Measurements from ENCODE around the gene FOXO4.
"Not testable (repeated sequence)": the region's sequence is repeated elsewhere in the genome, so short reads cannot be mapped to it uniquely, and the experiment has no call there.

The FOXO4 gene, protein sequence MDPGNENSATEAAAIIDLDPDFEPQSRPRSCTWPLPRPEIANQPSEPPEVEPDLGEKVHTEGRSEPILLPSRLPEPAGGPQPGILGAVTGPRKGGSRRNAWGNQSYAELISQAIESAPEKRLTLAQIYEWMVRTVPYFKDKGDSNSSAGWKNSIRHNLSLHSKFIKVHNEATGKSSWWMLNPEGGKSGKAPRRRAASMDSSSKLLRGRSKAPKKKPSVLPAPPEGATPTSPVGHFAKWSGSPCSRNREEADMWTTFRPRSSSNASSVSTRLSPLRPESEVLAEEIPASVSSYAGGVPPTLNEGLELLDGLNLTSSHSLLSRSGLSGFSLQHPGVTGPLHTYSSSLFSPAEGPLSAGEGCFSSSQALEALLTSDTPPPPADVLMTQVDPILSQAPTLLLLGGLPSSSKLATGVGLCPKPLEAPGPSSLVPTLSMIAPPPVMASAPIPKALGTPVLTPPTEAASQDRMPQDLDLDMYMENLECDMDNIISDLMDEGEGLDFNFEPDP

DNA sequence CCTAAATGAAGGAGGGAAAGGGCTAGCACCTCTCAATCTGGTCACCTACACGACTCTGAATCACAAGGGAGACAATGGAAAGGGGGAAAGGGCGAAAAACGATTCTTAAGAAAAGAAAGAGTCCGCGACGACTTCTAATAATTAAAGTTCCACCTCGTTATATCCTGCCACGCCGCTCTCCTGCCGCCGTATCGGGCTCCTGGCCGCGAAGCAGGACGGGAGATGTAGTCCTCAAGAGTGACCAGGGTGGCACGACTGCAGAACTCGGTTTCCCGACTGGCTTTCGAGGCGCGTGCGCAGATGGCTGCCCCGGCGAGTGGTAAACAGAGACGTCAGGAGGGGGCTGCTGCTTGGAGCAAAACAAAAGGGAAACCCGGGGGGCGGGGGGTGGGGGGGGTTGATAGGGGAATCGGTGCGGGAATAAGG, at the start of gene FOXO4:
Gene FOXO4 (plus strand): TSS at position 297 of the 426 bp plus-strand sequence. CDS start 678 bp downstream, outside the sequence.
- DNase-seq (ENCODE audit: low spot score): peak; percentile 76

DNA sequence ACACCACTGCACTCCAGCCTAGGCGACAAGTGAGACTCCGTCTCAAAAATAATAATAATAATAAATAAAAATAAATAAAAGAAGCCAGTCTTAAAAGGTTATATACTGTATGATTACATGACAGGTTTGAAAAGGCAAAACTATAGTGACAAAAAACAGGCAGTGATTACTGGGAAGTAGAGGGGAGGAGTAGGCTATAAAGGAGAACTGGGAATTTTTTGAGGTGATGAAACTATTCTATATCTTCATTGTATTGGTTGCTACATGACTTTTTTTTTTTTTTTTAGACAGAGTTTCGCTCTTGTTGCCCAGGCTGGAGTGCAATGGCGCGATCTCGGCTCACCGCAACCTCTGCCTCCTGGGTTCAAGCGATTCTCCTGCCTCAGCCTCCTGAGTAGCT, 47.8 kb upstream of the FOXO4 start:
- DNase-seq (ENCODE audit: low spot score): not testable (repeated sequence)

DNA sequence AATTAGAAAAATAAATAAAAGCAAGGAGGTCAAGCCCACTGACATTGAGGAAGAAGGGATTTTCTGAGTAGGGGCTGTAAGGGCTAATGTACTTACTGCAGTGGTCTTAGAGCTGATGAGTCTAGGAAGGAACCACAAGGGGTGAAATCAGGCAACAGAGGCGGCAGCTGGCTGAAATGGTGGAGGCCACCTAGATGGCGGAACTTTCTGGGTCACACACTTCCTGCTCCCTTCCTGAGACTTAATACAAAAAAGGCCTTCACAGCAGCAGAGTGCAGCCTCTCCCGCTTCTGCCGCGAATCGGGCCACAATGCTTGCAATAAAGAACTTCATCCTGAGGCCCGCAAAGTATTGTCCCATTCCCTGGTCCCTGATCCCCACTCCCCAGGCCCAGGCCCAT, 42.9 kb upstream of the FOXO4 start:
- no peak for DNase-seq (ENCODE audit: low spot score)

DNA sequence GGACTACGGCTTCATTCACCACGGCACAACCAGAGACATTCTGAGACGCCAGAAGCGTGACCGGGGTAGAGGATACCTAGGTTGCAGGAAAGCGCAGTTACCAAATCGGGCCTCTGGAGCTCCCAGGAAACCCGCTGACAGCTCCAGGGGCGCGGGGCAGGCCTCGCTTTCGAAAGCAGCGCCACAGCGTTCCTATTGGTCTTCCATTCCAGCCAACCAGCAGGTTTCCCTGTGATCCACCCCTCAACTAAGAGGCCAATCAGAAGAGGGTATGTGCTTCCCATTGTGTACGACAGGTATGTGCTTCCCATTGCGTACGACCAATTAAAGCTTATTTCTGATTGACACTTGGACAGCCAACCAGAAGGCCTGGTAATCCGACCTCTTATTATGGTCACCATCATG, 42.4 kb upstream of the FOXO4 start:
- DNase-seq (ENCODE audit: low spot score): no peak

DNA sequence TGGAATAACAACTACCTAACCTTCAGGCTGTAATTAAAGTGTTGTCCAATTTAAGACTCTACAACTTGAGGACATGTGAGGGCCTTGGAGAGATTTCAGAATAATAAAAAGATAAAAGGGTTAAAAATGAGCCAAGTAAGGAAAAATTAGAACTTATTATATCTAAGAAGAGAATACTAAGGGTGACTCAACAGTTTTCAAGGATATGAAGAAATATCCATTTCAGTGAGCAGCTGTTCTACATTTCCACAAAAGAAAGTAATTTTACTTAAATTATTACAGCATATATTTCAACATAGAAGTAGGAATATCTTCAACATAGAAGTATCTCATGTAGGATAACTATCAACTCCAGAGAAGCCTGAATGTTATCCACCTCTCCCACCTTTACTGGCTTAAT, 38.8 kb upstream of the FOXO4 start:
- no peak for DNase-seq (ENCODE audit: low spot score)

DNA sequence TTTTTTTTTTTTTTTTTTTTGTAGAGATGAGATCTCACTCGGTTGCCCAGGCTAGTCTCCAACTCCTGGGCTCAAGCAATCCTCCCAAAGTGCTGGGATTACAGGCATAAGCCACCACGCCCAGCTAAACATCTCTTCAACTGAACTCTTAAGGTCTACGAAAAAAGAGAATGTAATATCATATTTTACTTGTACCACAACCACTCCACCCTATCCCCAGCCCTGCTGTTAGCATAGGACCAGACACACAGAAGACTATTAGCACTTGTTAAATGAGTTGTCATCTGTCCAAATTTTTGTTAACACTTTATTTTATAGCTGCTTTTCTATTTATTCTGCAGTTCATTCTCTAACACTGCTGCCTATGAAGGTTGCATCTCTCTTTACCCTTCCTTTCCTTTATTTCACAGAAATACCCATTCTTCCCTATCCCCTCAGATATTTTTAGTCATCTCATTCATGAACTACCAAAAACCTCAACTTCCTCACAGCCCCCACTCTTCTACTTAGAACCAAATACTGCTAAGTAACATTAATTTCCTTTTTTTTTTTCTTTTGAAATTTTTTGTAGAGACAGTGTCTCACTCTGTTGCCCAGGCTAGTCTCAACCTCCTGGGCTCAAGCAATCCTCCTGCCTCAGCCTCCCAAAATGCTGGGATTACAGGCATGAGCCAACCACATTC, 37.7 kb upstream of the FOXO4 start:
- no peak for DNase-seq (ENCODE audit: low spot score)

DNA sequence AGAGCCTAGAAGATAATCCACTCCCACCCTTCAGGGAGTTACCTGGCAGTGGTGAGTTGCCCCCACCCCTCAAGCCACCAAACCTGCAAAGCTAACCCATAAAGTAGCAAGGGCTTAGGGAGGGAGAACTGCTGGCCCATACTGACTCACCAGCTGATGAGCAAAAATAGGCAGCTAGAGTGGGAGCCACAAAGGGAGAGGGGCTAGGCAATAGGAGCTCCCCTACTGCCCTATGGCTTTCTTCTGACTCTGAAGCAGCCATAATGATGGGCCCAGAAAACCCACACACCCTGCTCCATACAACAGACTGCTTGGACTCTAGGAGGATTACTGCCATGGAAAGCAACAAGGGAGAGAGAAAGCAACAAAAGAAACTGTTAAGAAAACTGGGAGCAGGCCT, 35.5 kb upstream of the FOXO4 start:
- DNase-seq (ENCODE audit: low spot score): no peak

DNA sequence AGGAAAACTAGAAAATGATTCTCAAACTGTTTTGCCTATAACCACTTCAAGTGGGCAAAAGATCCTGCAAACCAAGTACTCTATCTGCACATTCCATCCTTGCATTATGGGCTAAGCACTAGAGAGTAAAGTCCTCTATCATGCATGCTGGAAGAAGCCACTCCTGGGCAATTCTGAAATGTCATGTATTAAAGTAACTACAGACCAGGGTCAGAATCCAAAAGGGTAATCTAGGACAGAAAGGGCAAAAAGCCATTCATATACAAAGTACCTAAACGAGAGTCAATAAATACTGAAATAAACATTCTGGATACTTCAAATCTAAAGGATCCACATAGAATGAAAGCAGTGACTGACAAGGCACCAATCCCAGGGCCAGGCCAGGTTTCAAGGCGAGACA, 28.6 kb upstream of the FOXO4 start:
- no peak for DNase-seq (ENCODE audit: low spot score)

DNA sequence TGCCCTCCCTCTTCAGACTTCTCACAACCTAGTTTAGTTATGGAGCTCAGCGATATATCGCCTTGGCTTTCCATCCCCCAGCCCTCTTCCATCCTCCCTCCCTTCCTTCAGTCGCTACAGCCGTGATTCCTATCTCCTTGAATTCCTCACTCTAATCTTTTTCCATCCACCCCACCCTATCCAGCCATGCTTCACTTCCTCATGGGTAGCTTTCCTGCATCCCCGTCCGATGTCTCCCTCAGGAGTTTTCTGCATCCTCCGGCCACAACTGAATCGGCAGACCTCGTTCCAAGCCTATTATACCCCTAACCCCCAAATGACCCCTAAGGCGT, 28.0 kb upstream of the FOXO4 start:
- no peak for DNase-seq (ENCODE audit: low spot score)

DNA sequence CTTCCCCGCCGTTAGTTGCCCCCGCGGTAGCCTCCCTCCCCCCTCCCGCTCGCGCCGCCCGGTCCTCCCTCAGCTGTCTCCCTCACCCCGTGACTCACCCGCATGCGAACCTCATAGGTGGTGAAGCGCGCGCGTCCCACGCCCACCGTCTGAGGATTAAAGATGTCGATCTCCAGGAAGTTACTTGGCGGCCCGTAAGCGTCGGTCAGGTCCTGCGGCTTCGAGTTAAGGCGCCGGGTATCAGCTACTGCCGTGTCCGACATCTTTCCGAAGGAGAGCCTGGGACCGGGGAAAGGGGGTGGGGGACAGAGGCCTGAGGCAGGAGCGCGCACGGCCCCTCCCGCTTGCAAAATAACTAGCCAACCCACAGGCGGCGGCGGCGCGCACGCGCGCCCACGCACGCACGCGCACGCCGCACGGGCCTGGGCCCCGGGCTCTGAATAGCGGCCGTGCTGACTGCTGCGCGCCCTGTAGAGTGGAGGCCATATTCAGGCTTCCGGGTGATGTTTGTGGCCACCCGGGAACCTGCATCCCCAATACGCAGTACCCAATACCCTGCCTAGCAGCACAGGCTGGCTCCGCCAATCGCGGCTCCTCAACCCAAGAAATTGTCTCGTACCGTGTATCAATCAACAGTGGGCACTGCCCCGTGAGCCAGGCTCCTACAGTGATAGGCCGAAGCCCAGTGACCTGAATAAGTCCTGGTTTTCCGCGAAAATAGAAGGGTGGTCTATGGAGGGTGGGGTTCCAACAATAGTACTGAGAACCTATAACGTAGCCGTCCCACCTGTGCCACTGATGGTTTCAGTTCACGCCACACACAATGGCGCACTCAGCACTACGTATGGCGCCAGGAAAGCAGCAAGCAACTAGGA, 27.4 kb upstream of the FOXO4 start, which contains the start of gene SNX12:
Gene SNX12 (minus strand): TSS at position 291 of the 875 bp plus-strand sequence. CDS start 28 bp downstream, at position 263.
- peak; percentile 81 for DNase-seq (ENCODE audit: low spot score)

DNA sequence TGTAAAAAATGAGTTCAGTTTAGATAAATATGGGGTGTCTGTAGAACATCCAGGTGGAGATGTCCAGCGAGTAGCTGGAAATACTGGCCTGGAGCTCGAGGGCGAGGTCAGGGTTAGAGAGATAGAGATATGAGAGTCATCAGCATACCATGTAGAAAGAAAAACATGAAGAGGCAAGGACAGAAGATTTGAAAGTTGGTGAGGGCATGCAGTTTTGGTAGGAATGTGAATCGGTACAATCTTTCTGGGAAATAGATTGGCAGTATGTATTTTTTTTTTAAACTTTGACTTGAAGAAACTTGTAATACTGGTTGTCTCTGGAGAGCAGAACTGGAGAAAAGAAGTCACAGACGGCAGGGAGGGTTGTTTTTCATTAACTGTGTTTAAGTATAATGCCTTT, 25.1 kb upstream of the FOXO4 start:
- no peak for DNase-seq (ENCODE audit: low spot score)

DNA sequence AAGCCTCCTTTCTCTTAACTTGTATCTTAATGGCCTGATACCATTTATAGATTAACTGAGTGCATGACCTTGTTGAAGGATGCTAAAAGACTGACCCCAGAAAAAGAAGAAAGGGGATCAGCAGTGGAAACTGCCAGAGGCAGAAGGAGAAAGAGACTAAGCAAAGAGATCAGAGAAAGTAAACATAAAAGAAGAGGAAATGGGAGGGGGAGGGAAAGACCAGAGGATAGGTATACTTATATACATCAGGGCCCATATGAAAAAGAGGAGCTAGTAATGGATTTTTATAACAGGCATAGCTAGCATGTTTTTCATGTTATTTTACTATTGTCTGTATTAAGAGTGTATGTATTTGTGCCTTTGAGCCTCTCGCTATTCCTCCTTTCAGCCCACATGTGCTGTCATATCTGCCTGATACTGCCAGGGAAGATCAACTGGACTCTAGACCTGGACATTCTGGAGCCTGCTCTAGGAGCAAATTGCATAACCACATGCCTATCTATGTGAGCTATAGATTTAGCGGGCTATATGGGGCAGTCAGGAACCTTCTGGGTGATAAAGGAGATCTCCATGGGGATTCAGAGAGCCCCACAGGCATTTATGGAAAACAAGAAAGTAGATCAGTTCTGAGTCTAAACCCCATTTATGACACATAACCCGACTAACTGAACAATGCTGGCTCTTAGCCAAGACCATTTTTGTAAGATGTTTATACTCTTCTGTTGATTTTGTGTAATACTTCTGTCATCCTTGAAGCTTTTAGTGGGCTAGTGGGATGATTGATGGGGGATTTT, 14.1 kb upstream of the FOXO4 start:
- no peak for DNase-seq (ENCODE audit: low spot score)

DNA sequence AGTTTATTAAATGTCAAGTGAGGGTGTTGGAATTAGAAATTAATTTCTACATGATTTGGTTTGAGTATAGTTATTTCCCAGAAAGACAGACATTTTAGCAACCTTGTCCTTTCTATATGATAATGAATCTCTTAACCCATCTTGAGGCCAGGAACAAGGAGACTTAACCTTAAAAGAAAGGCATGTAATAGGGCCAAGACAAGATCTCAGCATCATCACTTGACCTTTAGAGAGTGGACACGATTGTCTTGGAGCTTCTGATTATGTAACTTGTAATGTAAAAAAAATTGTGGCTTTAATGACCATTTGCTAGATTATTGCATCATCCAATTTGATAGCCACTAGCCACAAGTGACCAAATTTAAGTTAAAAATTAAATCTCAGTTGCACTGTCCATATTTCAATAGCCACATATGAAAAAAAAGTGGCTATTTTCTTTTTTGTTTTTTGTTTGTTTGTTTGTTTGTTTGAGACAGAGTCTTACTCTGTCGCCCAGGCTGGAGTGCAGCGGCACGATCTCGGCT, 13.5 kb upstream of the FOXO4 start:
- no peak for DNase-seq (ENCODE audit: low spot score)

DNA sequence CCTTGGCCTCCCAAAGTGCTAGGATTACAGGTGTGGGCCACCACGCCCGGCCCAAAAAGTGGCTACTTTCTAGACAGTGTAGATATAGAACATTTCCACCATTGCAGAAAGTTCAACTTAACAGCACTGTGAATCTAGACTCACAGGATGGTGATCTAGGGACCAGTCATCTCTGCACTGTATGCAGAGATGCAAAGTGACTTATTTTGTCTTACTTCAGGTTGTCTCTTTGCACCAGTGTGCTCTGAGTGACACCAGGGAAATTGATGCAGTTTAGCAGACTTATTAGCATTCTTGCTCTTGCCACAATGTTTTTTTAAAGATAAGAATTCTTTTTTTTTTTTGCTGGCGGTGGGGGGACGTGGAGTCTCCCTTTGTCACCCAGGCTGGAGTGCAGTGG, 12.8 kb upstream of the FOXO4 start:
- DNase-seq (ENCODE audit: low spot score): no peak

DNA sequence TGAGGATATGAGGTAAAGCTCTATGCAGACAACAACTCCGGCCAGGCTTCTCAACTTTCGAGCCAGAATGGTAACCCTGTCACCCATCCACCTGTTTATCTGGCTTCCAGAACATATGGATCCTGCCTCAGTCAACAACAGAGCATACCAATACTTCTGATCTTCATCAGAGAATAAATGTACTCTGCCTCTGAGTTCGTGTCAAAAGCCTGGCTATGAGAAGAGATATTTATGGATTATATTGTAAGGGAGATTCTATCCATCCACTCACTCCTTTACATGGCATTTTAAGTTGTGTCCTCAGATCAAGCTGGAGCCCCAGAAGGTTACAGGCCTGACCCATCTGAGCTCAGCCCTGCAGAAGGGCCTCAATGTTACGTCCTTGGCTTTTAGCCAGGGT, 9.8 kb upstream of the FOXO4 start:
- DNase-seq (ENCODE audit: low spot score): no peak

DNA sequence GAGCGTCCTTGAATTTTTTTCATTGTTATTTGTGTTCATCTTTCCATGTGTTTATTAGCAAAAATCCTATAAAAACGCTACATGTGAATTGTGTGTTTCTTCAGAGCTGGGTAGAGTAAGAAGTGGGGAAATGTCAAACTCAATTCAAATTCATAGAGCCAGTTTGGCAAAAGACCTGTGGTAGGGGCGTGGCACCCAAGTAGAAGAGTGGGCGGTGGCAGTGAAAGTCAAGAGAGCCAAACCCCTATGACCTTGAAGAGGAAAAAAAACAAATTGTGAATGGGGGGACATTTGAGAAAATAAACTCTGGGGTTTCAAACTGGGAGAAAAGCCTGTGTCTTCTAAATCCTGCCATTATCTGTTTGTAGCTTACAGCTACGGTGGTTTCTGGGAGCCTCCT, 4.4 kb upstream of the FOXO4 start:
- no peak for DNase-seq (ENCODE audit: low spot score)

DNA sequence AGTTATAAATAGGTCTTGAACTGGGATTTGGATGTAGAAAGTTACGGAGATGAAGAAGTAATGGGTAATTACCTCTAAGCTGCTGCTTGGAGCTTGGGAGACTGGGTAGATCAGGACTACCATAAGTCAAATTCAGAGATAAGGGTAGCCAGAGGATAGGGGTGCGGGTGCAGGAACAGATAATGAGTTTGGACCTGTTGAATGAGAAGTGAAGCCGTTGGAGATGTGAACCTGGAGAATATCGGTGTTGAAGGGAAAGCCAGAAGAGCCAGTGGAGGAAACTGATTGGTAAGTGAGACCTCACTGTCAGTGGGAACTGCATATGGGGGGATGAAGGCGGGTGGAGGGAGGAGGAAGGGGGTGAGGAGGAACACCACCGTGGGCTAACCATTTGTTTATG, 618 bp upstream of the FOXO4 start:
- no peak for DNase-seq (ENCODE audit: low spot score)

DNA sequence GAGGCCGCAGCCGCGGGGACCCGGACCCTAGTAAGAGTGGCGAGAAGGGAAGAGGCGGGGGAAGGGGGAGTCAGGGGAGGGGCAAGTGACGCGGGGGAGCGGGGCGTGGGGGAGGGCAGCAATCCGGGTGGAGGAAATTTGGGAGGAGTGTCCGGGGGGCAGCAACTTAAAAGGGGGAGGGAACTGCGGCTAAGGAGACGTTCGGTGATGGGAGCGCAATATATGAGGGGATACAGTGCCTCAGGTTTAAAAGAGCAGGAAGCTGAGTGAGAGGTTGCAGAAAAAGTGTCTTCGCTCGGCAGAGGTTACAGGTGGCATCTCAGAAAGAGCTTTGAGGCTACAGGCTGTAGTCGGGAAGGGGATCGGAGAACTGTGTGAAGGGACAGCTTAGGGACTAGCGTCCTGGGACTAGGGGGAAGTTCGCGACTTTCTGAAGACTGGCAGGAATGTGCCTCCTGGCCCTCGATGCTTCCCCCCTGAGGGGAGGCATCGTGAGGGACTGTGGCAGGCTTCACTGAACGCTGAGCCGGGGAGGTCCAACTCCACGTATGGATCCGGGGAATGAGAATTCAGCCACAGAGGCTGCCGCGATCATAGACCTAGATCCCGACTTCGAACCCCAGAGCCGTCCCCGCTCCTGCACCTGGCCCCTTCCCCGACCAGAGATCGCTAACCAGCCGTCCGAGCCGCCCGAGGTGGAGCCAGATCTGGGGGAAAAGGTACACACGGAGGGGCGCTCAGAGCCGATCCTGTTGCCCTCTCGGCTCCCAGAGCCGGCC, 519 bp downstream of the FOXO4 start:
- no peak for DNase-seq (ENCODE audit: low spot score)

DNA sequence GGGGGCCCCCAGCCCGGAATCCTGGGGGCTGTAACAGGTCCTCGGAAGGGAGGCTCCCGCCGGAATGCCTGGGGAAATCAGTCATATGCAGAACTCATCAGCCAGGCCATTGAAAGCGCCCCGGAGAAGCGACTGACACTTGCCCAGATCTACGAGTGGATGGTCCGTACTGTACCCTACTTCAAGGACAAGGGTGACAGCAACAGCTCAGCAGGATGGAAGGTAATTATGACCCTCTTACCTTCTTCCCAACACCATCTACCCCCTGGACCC, 1.0 kb downstream of the FOXO4 start:
- DNase-seq (ENCODE audit: low spot score): no peak

DNA sequence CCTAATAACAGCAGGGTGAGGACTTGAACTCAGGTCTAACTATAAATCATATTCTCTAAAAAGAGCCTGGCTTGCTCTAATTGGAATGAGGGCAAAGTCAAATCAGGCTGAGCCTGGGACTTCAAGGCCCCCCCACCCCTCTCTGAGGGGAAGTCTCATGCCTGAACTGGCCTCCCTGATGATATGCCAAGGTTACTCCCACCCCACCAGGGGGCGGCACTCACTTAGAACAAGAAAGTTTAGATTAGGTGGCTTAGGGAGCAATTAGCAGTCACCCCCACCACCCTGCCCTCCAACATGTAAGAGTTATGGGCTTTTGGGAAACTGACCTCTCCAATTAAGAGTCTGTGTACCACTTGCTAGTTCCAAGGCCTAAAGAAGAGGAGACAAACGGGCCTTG, 2.7 kb downstream of the FOXO4 start:
- no peak for DNase-seq (ENCODE audit: low spot score)

DNA sequence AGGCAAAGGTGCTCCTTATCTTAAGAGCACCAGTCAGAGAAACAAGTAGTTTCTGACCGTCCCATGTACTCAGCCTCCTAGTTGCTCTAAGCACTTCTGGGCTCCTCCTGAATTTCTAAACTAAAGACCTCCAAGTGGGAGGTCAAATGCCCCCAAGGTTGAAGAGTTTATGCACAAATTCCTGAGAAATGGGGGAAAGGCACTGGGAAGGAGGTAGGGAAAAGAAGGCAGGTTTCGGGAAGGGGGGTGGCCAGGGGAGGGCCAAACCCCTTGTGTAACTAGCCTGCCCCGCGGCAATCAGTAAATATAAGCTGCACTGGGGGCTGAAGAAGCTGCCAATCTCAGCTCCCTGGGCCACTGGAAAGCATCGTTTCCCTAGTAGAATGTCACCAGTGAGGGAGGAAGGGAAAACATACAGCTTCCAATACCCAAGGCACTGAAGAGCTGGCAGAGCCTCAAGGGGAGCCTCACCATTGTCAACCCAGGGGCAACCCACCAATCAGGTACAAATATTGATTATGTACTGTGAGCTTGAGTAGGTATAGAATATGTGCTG, 3.4 kb downstream of the FOXO4 start:
- DNase-seq (ENCODE audit: low spot score): no peak

Measured in LoVo (cell line).